Fibroblast of gingiva (primary cell): Measurements from ENCODE around the gene CBS.
"Not testable (repeated sequence)": the region's sequence is repeated elsewhere in the genome, so short reads cannot be mapped to it uniquely, and the experiment has no call there.

Experiments used
- DNase-seq: peaks from one replicate; pipeline ENCODE4 v3.0.0-alpha.2; 2011; ENCODE audit warnings: low read depth

The CBS gene

DNA sequence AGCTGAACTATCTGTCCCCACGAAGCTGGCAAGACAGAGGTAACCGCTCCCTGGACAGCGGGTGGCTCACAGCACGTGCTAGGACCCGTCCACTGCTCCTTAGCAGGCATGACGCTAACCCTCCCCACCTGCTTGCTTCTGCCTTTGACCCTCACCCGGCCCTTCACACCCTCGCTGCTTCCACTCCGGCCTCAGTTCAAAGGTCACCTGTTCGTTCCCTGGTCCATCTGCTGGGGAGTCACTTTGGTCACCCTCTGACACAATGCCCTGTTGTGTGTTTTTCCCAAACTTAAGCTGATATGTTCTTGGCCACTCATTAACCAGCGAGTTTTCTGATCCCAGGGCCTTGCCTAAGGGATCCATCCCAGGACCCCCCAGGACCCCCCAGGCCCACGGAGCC lies 7.6 kb downstream of the CBS start:
- DNase-seq: not testable (repeated sequence)

- DNase-seq: not testable (repeated sequence)
Observed at GRCh38 chr21:43066690-43067089, 8.9 kb downstream of the CBS start.

GRCh38 chr21:43065991-43066390 lies 9.6 kb downstream of the CBS start:
- DNase-seq: not testable (repeated sequence)

DNA sequence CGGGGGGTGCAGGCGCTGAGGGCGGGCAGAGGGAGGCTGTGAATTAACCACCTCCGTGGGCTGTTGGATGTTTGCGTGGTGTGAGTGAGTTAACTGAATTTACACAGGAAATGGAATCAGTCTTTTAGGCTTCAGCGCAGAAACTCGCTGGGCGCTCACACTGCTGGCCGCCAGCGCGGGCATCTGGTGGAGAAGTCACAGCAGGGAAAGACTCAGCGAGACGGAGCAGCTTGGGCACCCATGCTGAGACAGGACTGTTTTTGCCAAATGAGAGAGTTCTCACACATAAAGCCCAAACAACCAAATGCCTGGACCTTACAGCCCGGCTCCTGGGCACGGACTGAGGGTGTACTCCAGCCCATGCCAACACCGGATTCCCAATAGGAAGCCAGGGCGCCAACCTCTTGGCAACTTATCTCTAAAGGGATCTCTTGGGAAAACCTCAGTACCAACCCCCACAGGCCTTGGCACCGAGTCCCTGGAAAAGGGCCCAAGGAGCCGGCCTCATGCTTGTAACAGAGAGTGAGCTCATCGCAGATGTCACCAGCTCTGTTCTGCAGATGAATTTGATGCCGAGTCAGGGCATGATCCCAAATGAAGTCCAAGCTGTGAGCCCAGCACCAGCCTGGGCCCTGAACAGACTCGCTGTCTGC lies 11.2 kb downstream of the CBS start:
- DNase-seq: not testable (repeated sequence)

DNA sequence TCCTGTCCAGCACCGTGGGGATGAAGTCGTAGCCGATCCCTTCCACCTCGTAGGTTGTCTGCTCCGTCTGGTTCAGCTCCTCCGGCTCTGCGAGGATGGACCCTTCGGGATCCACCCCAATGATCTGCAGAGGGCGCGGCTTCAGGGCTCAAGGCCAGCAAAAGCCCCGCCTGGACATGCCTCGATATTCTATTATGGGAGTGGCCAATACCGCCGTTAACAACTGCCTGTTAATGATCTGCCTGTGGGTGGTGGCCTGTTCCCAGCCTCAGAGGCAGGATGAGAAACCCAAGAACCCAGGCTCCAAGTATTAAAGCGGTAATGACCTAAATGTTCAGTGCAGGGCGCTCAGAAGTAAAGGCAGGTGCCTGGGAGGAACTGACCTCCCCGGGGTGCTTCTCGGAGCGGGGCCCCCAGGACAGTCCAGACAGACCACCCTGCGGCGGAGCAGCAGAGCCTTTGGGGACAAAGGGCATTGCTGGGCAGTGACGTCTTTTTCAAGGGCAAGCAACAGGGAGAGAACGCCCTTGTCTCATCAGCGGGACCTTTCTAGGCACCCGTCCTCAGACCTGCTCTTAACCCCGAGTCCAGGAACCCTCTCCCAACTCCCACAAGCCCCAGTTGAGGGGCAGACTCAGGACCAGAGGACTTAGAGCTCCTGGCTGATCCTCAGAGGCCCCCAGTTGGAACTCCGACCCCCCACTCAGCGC lies 12.5 kb downstream of the CBS start:
- DNase-seq: not testable (repeated sequence)

GRCh38 chr21:43053112-43053511 lies 22.5 kb downstream of the CBS start:
- DNase-seq: not testable (repeated sequence)

DNA sequence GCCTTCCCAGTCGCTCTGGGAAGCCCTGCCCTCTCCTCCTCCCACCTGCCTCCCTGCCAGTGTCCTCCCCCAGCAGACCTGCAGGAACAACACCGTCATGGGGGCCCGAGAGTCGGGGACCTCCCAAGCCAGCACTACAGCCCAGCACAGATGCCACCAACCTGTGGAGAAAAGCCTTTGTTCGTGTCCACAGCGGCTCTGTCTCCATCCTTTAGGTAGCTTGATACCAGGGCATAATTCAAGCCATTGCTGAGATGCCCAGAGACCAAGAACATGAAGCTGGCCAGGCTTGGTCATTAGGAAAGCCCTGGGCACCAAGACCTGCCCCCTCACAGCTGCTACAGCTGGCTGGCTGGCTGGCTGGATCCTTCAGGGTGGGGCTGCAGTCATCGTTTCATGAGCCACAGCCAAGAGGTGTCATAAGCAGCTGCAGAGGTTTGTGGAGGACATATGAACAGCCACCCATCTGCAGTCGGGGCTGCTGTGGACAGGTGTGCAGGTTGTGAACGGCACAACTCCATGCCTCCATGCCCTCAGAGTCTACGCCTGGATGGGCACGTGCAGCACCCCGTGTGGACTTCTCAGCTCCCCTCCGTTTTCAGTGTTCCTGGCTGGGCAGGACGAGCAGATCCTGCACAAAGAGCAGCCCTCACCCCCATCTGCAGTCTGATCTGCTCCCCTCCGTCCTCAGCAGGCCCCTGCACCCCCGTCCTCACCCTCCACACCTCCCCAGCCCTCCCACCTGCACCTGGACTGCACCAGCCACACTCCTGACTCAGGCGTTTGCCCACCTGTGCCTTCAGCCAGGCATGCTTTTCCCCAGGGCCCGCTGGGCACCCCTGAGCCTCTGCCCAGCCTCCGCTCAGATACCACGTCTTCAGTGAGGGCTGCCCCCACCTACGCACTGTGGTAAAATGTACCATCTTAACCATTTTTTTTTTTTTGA lies 29.5 kb downstream of the CBS start:
- DNase-seq: not testable (repeated sequence)

DNA sequence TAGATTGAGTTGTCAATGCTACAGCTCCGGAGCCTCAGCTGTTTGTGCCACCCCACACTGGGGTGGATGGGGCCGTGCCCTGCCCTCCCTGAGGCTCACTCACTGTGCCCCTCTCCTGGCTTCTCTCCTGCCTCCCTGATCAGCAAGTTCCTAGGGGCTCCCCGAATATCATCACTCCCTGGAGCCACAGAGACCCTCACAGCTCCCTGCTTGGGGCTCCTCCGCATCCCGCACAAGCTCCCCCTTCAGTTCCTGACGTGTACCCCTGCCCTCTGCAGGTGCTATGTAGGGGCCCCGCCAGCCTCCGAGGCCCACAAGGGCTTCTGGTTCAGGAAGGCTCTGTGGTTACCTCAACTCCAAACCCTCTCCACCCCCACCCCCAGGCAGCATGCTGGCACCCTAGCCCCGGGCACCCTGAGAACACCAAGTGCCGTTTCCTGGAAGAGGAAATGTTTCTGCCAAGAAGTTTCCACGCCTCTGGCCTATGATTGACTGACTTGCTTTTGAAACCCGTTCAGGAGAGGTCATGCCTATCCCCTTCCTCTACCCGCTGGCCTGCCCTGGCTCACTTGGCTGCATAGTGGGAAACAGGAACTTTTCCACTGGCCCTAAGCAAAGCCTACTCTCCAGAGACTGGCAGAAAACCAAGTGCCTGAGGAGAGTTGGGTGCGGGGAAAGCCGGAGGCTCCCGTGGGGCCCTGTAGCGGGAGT lies 30.3 kb downstream of the CBS start:
- not testable (repeated sequence) for DNase-seq

GRCh38 chr21:43044547-43044946 lies 31.1 kb downstream of the CBS start:
- DNase-seq: not testable (repeated sequence)

DNA sequence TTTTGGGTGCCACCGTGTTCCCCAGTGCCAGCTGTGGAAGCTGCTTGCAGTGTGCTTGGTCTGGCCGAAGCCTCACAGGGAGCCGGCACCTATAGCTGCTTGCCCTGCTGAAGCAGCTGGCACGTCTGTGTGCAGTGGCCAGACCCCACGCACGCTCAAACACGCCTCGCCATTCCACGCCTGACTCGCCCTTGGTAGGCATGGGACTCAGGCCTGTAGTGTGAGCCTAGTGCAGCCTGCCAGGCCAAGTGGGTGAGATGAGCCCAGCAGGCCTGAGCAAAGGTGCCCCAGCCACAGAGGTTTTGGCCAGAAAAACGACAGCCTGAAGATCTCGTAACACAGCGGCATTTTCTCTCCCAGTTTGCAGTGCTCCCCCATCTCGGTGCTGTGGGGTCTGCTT lies 32.3 kb downstream of the CBS start:
- DNase-seq: not testable (repeated sequence)

- not testable (repeated sequence) for DNase-seq
Observed at GRCh38 chr21:43042169-43042568, 33.5 kb downstream of the CBS start.

DNA sequence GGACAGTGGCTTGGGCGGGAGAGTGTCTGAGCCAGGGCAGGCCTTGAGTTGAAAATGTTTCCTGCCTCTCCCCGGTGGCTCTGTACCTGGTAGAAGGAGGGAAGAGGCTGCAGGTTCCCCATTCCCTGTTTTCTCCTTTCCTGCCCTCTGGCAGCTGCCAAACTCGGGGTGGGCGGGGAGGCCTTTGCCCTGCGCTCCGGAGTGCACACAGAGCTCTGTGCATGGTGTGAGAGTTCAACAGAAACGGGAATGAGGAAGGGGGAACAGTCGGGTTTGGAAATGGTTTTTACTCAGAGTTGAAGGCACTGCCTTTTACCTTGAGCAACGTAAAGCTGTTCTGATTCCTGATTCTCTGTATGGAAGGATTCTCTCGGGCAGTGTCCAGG lies 37.0 kb downstream of the CBS start:
- DNase-seq: not testable (repeated sequence)

GRCh38 chr21:43037918-43038658 lies 37.5 kb downstream of the CBS start:
- DNase-seq: not testable (repeated sequence)

GRCh38 chr21:43036889-43037288 lies 38.7 kb downstream of the CBS start:
- DNase-seq: not testable (repeated sequence)

GRCh38 chr21:43034826-43035225 lies 40.8 kb downstream of the CBS start:
- DNase-seq: no peak

- DNase-seq: no peak
Observed at GRCh38 chr21:43034101-43034500, 41.5 kb downstream of the CBS start.

DNA sequence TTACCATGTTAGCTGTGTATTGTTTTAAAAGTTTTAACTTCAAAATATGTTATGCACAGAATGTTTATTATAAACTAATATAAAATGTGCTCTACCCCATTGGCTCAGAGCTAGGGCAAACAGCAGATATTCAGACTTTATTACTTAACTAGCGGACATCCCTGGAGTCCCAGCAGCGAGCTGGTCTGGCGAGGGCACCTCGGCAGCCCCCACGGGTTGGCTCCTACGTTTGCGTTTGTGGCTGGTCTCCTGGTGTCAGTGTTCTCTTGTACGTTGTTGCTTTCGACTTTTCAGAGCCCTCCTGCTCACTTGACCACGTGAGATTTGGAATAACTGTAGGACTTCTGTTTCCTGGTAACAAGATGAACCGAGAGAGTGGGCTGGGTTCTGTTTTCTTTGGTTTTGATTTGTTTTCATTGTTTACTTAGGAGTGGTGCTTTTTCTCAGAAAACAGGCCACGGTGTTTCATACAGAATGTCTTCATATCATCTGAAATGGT lies 44.5 kb downstream of the CBS start:
- DNase-seq: no peak

GRCh38 chr21:43029785-43030184 lies 45.9 kb downstream of the CBS start:
- DNase-seq: no peak

- no peak for DNase-seq
Observed at GRCh38 chr21:43027846-43028731, 47.5 kb downstream of the CBS start.

GRCh38 chr21:43025636-43026180 lies 49.9 kb downstream of the CBS start:
- peak; percentile 21 for DNase-seq
